Measurements from ENCODE around the gene LDHAL6B.

Gene LDHAL6B

DNA sequence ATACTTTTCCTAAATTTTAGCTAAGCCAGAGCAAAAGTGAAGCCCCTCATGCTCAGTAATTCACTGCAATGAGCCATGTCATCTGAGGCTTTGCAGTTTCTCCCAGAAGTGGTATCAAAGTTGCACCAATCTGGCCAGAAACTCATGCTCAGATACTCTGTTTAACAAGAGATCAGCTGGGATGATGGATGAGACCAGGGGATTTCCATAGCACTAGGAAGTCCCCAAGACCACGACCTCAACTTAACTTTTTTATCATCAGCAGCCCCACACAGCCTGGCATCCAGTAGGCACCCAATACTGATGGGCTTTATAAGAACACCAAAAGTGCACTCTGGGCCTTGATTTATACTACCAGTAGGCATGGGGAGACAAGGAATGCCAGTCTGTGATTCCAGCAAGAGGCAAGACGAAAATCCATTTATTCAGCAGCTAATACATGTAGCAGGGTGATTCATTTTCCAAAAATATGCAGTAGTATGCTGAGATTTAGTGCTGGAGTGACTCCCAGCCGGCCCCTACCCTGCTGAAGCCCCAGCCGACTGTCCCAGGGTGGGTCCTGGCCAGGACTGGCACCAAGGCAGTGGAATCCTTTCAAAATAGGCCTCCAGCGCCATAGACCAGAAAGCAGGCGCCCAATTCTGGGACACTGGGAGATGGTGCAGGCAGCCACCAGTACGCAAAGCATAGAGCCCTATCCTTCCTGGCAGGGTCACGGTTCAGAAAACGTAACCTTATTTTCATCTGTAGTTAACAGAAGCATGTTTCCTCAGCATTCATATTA lies 612 bp upstream of the LDHAL6B start:
- Histone ChIP-seq H3K9me3 (replicated peaks in 1 of 2; ENCODE audit: control insufficient read depth in 2 of 2, insufficient read depth in 1 of 2, low read depth in 1 of 2, low read length in 2 of 2) (no peaks in the 10 kb centered on the region), H2AK5ac (ENCODE audit: low read depth, low read length) (no peak overlapping the region), H3K27me3 (ENCODE audit: control insufficient read depth in 3 of 3, insufficient read depth in 3 of 3, low read depth in 1 of 3, low read length in 3 of 3) (no peaks in the 10 kb centered on the region), H3K79me1 (ENCODE audit: low read depth, low read length) (no peaks in the 10 kb centered on the region), H2AFZ (ENCODE audit: low read length) (no peak overlapping the region), H3K4me3 (ENCODE audit: low read length in 2 of 2) (no peak overlapping the region), H2BK5ac (ENCODE audit: low read length) (no peak overlapping the region), H3K18ac (ENCODE audit: low read length) (no peak overlapping the region), H2BK12ac (ENCODE audit: low read length) (no peak overlapping the region), H3K36me3 (replicated peaks in 1 of 2; ENCODE audit: control insufficient read depth in 2 of 2, insufficient read depth in 2 of 2, low read length in 2 of 2) (peaks cover 2 to 67% of the 10 kb centered on the region in 2 donors), H3K14ac (ENCODE audit: low read length) (no peak overlapping the region), H3K4me1 (ENCODE audit: control insufficient read depth in 2 of 2, insufficient read depth in 1 of 2, low read depth in 1 of 2, low read length in 2 of 2) (peaks cover 0 to 1% of the 10 kb centered on the region in 2 donors), H3K23ac (ENCODE audit: low read depth, low read length, poor library complexity) (no peak overlapping the region), H3K4me2 (ENCODE audit: insufficient read depth, low read length, poor library complexity, severe bottlenecking) (no peak overlapping the region), H4K8ac (ENCODE audit: low read depth, low read length) (no peak overlapping the region), H3K9ac (ENCODE audit: low read depth, low read length, poor library complexity) (no peak overlapping the region), H3K27ac (replicated peaks; ENCODE audit: low read length) (no peak overlapping the region), H2BK15ac (ENCODE audit: low read length) (no peak overlapping the region), H4K91ac (ENCODE audit: low read depth, low read length, poor library complexity) (no peak overlapping the region), H3K4ac (ENCODE audit: low read length) (no peak overlapping the region), H2BK120ac (ENCODE audit: low read depth, low read length) (no peak overlapping the region)
- WGBS, 2 donors (ENCODE audit: extremely low coverage in 2 of 2, insufficient read length in 2 of 2, insufficient replicate concordance in 1 of 2), result no CpG with 5 or more reads among the region's 9 CpGs
- no peak for DNase-seq (ENCODE audit: low spot score)

DNA sequence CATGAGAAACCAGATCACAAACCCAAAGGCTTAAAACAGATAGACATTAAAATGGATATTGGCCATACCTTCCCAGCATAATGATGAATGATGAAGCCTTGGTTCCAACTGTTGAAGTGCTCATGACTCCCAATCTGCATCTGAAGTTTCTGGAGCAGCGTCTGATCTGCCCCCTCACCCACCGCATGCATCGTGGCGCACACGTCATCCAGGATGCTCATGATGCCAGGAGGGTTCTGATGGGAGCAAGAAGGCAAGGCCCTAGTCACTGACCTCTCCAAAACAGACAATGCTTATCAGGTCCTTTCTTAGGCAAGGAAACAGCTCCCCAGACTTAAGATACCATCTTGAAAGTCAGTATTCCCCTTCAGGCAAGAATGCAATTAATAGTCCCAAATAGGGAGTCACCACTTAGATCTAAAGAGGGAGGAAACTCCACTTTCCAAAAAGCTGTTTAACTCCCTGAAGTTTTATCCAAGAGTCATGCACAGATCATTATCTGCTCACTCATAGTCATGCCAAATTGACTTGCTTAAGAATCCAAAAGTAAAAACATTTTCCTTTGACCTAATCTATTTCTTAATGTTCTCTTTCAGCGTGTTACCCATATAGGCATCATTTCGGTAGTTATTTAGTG lies 2.1 kb downstream of the LDHAL6B start:
- Histone ChIP-seq H3K4me2 (ENCODE audit: insufficient read depth, low read length, poor library complexity, severe bottlenecking) (no peak overlapping the region), H2BK12ac (ENCODE audit: low read length) (no peak overlapping the region), H4K91ac (ENCODE audit: low read depth, low read length, poor library complexity) (no peak overlapping the region), H3K4ac (ENCODE audit: low read length) (no peak overlapping the region), H3K23ac (ENCODE audit: low read depth, low read length, poor library complexity) (no peak overlapping the region), H2AK5ac (ENCODE audit: low read depth, low read length) (no peak overlapping the region), H3K27me3 (ENCODE audit: control insufficient read depth in 3 of 3, insufficient read depth in 3 of 3, low read depth in 1 of 3, low read length in 3 of 3) (no peaks in the 10 kb centered on the region), H2BK5ac (ENCODE audit: low read length) (no peak overlapping the region), H3K4me1 (ENCODE audit: control insufficient read depth in 2 of 2, insufficient read depth in 1 of 2, low read depth in 1 of 2, low read length in 2 of 2) (peaks cover 0 to 1% of the 10 kb centered on the region in 2 donors), H3K18ac (ENCODE audit: low read length) (no peak overlapping the region), H3K79me1 (ENCODE audit: low read depth, low read length) (no peaks in the 10 kb centered on the region), H3K9me3 (replicated peaks in 1 of 2; ENCODE audit: control insufficient read depth in 2 of 2, insufficient read depth in 1 of 2, low read depth in 1 of 2, low read length in 2 of 2) (no peaks in the 10 kb centered on the region), H2AFZ (ENCODE audit: low read length) (no peak overlapping the region), H3K36me3 (replicated peaks in 1 of 2; ENCODE audit: control insufficient read depth in 2 of 2, insufficient read depth in 2 of 2, low read length in 2 of 2) (peaks cover 2 to 53% of the 10 kb centered on the region in 2 donors), H3K9ac (ENCODE audit: low read depth, low read length, poor library complexity) (no peak overlapping the region), H3K4me3 (ENCODE audit: low read length in 2 of 2) (no peak overlapping the region), H3K27ac (replicated peaks; ENCODE audit: low read length) (no peak overlapping the region), H2BK120ac (ENCODE audit: low read depth, low read length) (no peak overlapping the region), H4K8ac (ENCODE audit: low read depth, low read length) (no peak overlapping the region), H3K14ac (ENCODE audit: low read length) (no peak overlapping the region), H2BK15ac (ENCODE audit: low read length) (no peak overlapping the region)
- WGBS, 2 donors (ENCODE audit: extremely low coverage in 2 of 2, insufficient read length in 2 of 2, insufficient replicate concordance in 1 of 2), result no CpG with 5 or more reads among the region's 7 CpGs
- DNase-seq (ENCODE audit: low spot score), result no peak

DNA sequence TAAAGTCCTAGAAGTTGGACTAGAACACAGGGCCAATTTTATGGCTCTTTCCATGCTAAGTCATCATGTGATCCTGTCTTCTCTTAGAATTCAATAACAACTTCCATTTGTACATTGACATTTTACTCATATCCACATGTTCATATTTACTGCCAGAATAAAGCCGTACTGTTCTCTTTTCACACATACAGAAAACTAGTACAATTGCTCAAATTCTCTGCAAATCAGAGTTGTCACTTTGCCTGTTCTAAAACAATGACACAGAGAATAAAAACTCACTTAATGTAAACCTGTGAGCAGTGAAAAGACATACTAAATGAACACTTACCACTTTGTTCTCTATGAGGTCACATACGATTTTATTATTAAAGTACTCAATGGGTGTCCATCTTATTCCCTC lies 3.5 kb downstream of the LDHAL6B start:
- no peak for DNase-seq (ENCODE audit: low spot score)
- Histone ChIP-seq H2BK15ac (ENCODE audit: low read length) (no peak overlapping the region), H3K9me3 (replicated peaks in 1 of 2; ENCODE audit: control insufficient read depth in 2 of 2, insufficient read depth in 1 of 2, low read depth in 1 of 2, low read length in 2 of 2) (no peaks in the 10 kb centered on the region), H2BK5ac (ENCODE audit: low read length) (no peak overlapping the region), H3K18ac (ENCODE audit: low read length) (no peak overlapping the region), H3K14ac (ENCODE audit: low read length) (no peak overlapping the region), H2AFZ (ENCODE audit: low read length) (no peak overlapping the region), H3K4me2 (ENCODE audit: insufficient read depth, low read length, poor library complexity, severe bottlenecking) (no peak overlapping the region), H3K79me1 (ENCODE audit: low read depth, low read length) (no peaks in the 10 kb centered on the region), H3K36me3 (replicated peaks in 1 of 2; ENCODE audit: control insufficient read depth in 2 of 2, insufficient read depth in 2 of 2, low read length in 2 of 2) (peaks cover 2 to 43% of the 10 kb centered on the region in 2 donors), H4K91ac (ENCODE audit: low read depth, low read length, poor library complexity) (no peak overlapping the region), H3K23ac (ENCODE audit: low read depth, low read length, poor library complexity) (no peak overlapping the region), H3K4ac (ENCODE audit: low read length) (no peak overlapping the region), H2AK5ac (ENCODE audit: low read depth, low read length) (no peak overlapping the region), H4K8ac (ENCODE audit: low read depth, low read length) (no peak overlapping the region), H3K9ac (ENCODE audit: low read depth, low read length, poor library complexity) (no peak overlapping the region), H3K27me3 (ENCODE audit: control insufficient read depth in 3 of 3, insufficient read depth in 3 of 3, low read depth in 1 of 3, low read length in 3 of 3) (no peaks in the 10 kb centered on the region), H2BK12ac (ENCODE audit: low read length) (no peak overlapping the region), H3K27ac (replicated peaks; ENCODE audit: low read length) (no peak overlapping the region), H3K4me3 (ENCODE audit: low read length in 2 of 2) (no peak overlapping the region), H3K4me1 (ENCODE audit: control insufficient read depth in 2 of 2, insufficient read depth in 1 of 2, low read depth in 1 of 2, low read length in 2 of 2) (peaks cover 0 to 1% of the 10 kb centered on the region in 2 donors), H2BK120ac (ENCODE audit: low read depth, low read length) (no peak overlapping the region)
- WGBS, 2 donors (ENCODE audit: extremely low coverage in 2 of 2, insufficient read length in 2 of 2, insufficient replicate concordance in 1 of 2), result no CpG with 5 or more reads among the region's 2 CpGs

DNA sequence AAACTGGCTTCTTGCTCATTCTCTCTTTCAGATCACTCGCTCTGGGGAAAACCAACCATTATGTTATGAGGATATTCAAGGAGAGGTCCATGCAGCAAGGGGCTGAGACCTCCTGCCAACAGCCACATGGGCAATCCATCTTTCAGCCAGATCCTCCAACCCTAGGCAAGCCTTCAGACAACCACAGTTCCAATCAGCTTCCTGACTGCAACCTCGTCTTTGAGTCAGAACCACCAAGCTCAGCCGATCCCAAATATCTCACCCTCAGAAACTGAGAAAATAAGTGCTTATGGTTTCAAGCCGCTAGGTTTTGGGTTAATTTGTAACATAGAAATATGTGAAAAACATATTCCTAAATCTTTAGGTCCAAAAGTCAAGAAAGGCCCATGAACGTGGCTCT lies 10.3 kb downstream of the LDHAL6B start:
- no peak overlapping the region for H2BK12ac ChIP-seq (ENCODE audit: low read length)
- no peak overlapping the region for H4K91ac ChIP-seq (ENCODE audit: low read depth, low read length, poor library complexity)
- WGBS, 2 donors (ENCODE audit: extremely low coverage in 2 of 2, insufficient read length in 2 of 2, insufficient replicate concordance in 1 of 2), result no CpG with 5 or more reads among the region's 5 CpGs
- no peak overlapping the region for H3K18ac ChIP-seq (ENCODE audit: low read length)
- no peak overlapping the region for H2BK120ac ChIP-seq (ENCODE audit: low read depth, low read length)
- H3K4me3 ChIP-seq (ENCODE audit: low read length in 2 of 2), result no peak overlapping the region
- H4K8ac ChIP-seq (ENCODE audit: low read depth, low read length), result no peak overlapping the region
- no peak overlapping the region for H3K9ac ChIP-seq (ENCODE audit: low read depth, low read length, poor library complexity)
- H3K14ac ChIP-seq (ENCODE audit: low read length), result no peak overlapping the region
- no peaks in the 10 kb centered on the region for H3K27me3 ChIP-seq (ENCODE audit: control insufficient read depth in 3 of 3, insufficient read depth in 3 of 3, low read depth in 1 of 3, low read length in 3 of 3)
- DNase-seq (ENCODE audit: low spot score), result no peak
- no peak overlapping the region for H3K23ac ChIP-seq (ENCODE audit: low read depth, low read length, poor library complexity)
- peaks cover 0 to 25% of the 10 kb centered on the region in 2 donors for H3K36me3 ChIP-seq (replicated peaks in 1 of 2; ENCODE audit: control insufficient read depth in 2 of 2, insufficient read depth in 2 of 2, low read length in 2 of 2)
- no peaks in the 10 kb centered on the region for H3K79me1 ChIP-seq (ENCODE audit: low read depth, low read length)
- H3K4ac ChIP-seq (ENCODE audit: low read length), result no peak overlapping the region
- no peak overlapping the region for H2AK5ac ChIP-seq (ENCODE audit: low read depth, low read length)
- H3K27ac ChIP-seq (replicated peaks; ENCODE audit: low read length), result no peak overlapping the region
- no peaks in the 10 kb centered on the region for H3K4me1 ChIP-seq (ENCODE audit: control insufficient read depth in 2 of 2, insufficient read depth in 1 of 2, low read depth in 1 of 2, low read length in 2 of 2)
- H3K4me2 ChIP-seq (ENCODE audit: insufficient read depth, low read length, poor library complexity, severe bottlenecking), result no peak overlapping the region
- H2AFZ ChIP-seq (ENCODE audit: low read length), result no peak overlapping the region
- H2BK5ac ChIP-seq (ENCODE audit: low read length), result no peak overlapping the region
- H3K9me3 ChIP-seq (replicated peaks in 1 of 2; ENCODE audit: control insufficient read depth in 2 of 2, insufficient read depth in 1 of 2, low read depth in 1 of 2, low read length in 2 of 2), result no peaks in the 10 kb centered on the region
- no peak overlapping the region for H2BK15ac ChIP-seq (ENCODE audit: low read length)
